MM.1S (cell line): ENCODE measurements around the gene CREB3L4.

Source experiments
- DNase-seq: peaks from one replicate; pipeline ENCODE4 v3.0.0-alpha.2; 2015
- H2AFZ ChIP-seq: fragments of 300-600 bp; sonication (generic); 2 replicates; pipeline ENCODE4 v1.6.0; 2016; ENCODE audit warnings: antibody characterized with exemption, low read length
- H3F3A ChIP-seq: fragments of 300-600 bp; sonication (generic); 2 replicates; pipeline ENCODE4 v1.6.1; 2016; ENCODE audit warnings: mild to moderate bottlenecking, antibody characterized with exemption, low read length, moderate library complexity, mixed read lengths; ENCODE audit not compliant: insufficient read depth
- H3K27ac ChIP-seq: fragments of 300-600 bp; sonication (generic); 2 replicates; pipeline ENCODE4 v1.5.1; 2016; ENCODE audit warnings: mild to moderate bottlenecking, low read length
- H3K27me3 ChIP-seq: fragments of 300-600 bp; sonication (generic); replicated peaks from 2 replicates; pipeline ENCODE4 v1.6.0; 2016; ENCODE audit warnings: low read length; ENCODE audit not compliant: insufficient read depth
- H3K36me3 ChIP-seq: fragments of 300-600 bp; sonication (generic); replicated peaks from 2 replicates; pipeline ENCODE4 v1.6.1; 2016; ENCODE audit warnings: mild to moderate bottlenecking, low read length, mixed read lengths; ENCODE audit not compliant: insufficient read depth
- H3K4me1 ChIP-seq: fragments of 300-600 bp; sonication (generic); 2 replicates; pipeline ENCODE4 v1.6.1; 2016; ENCODE audit warnings: low read length, mixed read lengths
- H3K4me2 ChIP-seq: fragments of 300-600 bp; sonication (generic); 2 replicates; pipeline ENCODE4 v1.6.0; 2016; ENCODE audit warnings: low read depth, low read length
- H3K4me3 ChIP-seq: fragments of 300-600 bp; sonication (generic); 2 replicates; pipeline ENCODE4 v1.5.1; 2016; ENCODE audit warnings: low read length, mixed read lengths
- H3K79me2 ChIP-seq: fragments of 300-600 bp; sonication (generic); 2 replicates; pipeline ENCODE4 v1.6.1; 2016; ENCODE audit warnings: mixed run types, low read length, mixed read lengths
- H3K9ac ChIP-seq: fragments of 300-600 bp; sonication (generic); 2 replicates; pipeline ENCODE4 v1.6.1; 2016; ENCODE audit warnings: low read length, mixed read lengths
- H3K9me2 ChIP-seq: fragments of 300-600 bp; sonication (generic); replicated peaks from 2 replicates; pipeline ENCODE4 v1.6.1; 2016; ENCODE audit warnings: mild to moderate bottlenecking, low read length, mixed read lengths; ENCODE audit not compliant: insufficient read depth
- H3K9me3 ChIP-seq: fragments of 300-600 bp; sonication (generic); replicated peaks from 2 replicates; pipeline ENCODE4 v1.6.1; 2016; ENCODE audit warnings: mild to moderate bottlenecking, low read length, mixed read lengths; ENCODE audit not compliant: insufficient read depth
- H4K20me1 ChIP-seq: fragments of 300-600 bp; sonication (generic); 2 replicates; pipeline ENCODE4 v1.6.1; 2016; ENCODE audit warnings: mild to moderate bottlenecking, low read length, moderate library complexity, mixed read lengths; ENCODE audit not compliant: insufficient read depth
- CTCF ChIP-seq: fragments of 300-600 bp; sonication (generic); IDR thresholded peaks from 2 replicates; pipeline ENCODE4 v1.5.1; 2016; ENCODE audit warnings: antibody characterized with exemption, low read length, mixed read lengths
- EZH2 ChIP-seq: fragments of 300-600 bp; sonication (generic); optimal IDR thresholded peaks from 2 replicates; pipeline ENCODE3; 2017; ENCODE audit warnings: low read depth, mild to moderate bottlenecking, antibody characterized with exemption, low read length, mixed read lengths
- EZH2phosphoT487 ChIP-seq: fragments of 300-600 bp; sonication (generic); IDR thresholded peaks from 2 replicates; pipeline ENCODE4 v1.6.1; 2018; ENCODE audit warnings: antibody characterized with exemption, low read length

CREB3L4 gene

GRCh38 chr1:153939476-153939875 lies 28.2 kb upstream of the CREB3L4 start:
- no peak overlapping the region for H3K9ac ChIP-seq
- no peaks in the 10 kb centered on the region; the same call in none of the 2 replicates for H3K36me3 ChIP-seq
- no peak overlapping the region for H3K4me2 ChIP-seq

DNA sequence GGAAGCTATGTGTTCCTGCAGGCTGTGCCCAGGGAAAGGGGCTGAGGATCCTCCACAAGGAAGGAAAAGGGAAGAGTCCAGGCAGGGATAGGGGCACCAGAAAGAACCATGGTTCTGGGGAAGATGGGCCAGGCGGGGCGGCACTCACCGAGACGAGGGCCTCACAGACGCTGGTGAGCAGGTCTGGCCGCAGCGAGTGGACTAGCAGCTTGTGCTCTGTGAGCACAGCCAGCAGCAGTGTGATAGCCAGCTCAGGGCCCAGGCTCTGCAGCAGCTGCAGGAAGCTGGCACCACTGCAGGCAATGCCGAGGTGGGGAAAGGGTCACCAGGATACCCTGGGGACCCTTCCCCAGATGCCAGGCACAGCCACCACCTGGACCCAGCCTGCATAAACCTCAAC lies 26.9 kb upstream of the CREB3L4 start:
- no peaks in the 10 kb centered on the region for H4K20me1 ChIP-seq
- TF ChIP-seq CTCF (no peak), EZH2 (no peak), EZH2phosphoT487 (no peak)
- no peaks in the 10 kb centered on the region for H3K9me2 ChIP-seq
- H3K27ac ChIP-seq = no peak overlapping the region
- H3K79me2 ChIP-seq = peaks cover 27% of the 10 kb centered on the region
- H3K4me3 ChIP-seq = no peak overlapping the region
- H3K4me2 ChIP-seq = no peak overlapping the region
- no peak for DNase-seq
- H3K36me3 ChIP-seq = no peaks in the 10 kb centered on the region; the same call in none of the 2 replicates
- H3K9ac ChIP-seq = no peak overlapping the region
- no peaks in the 10 kb centered on the region for H3K27me3 ChIP-seq
- peaks cover 11% of the 10 kb centered on the region; the same call in 1 of the 2 replicates for H3F3A ChIP-seq
- no peaks in the 10 kb centered on the region; the same call in 1 of the 2 replicates for H3K4me1 ChIP-seq
- H2AFZ ChIP-seq = no peak overlapping the region
- H3K9me3 ChIP-seq = no peaks in the 10 kb centered on the region

More at GRCh38 chr1:153939476-153939875, 28.2 kb upstream of the CREB3L4 start:
- H3K9me3 ChIP-seq = no peaks in the 10 kb centered on the region
- no peaks in the 10 kb centered on the region for H3F3A ChIP-seq
- no peak overlapping the region for H3K4me3 ChIP-seq
- no peak overlapping the region for H3K27ac ChIP-seq
- no peaks in the 10 kb centered on the region for H3K9me2 ChIP-seq
- no peaks in the 10 kb centered on the region for H3K4me1 ChIP-seq
- H3K79me2 ChIP-seq = peaks cover 14% of the 10 kb centered on the region
- no peak for DNase-seq
- no peaks in the 10 kb centered on the region for H4K20me1 ChIP-seq
- TF ChIP-seq EZH2phosphoT487 (no peak), EZH2 (no peak), CTCF (no peak)
- H2AFZ ChIP-seq = no peak overlapping the region
- no peaks in the 10 kb centered on the region for H3K27me3 ChIP-seq

DNA sequence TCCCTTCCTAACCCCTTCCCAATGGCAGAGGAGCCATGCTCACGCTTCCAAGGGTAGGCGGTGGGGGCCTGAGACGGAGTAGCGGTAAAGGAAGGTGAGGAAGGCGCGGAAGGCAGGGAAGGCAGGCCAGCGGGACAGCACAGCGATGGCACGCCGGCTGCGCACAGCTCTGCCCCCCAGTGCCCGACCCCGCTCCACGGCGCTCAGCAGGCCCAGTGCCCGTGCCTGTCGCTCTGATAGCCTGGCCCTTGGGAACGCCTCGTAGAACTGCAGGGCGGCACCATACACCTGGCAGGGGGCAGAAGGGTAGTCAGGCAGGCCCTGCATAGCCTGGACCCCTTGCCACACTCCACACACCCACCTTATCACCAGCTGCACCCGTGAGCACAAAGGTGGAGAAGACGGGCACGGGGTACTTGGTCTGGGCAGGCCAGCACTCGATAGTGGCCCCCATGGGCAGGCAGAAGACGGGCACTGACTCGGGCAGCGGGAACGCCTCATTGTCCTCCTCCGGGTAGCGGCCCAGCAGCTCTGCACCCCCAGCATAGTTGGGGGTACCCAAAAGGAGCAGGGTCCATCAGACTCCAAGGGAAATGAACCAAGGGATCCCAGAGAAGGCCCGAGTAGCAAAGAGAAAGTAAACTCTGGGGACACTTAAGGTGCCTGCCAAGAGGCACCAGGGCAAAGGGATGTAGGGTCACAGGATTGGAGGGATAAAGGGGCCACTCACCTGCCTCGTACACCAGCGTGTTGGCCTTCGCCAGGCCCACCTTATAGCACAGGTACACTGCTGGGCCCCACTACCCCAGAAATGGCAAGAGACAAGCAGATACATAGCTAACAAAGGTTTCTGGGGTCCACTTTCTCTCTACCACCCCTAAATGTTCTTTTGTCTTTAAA lies 25.6 kb upstream of the CREB3L4 start:
- Histone ChIP-seq H2AFZ (no peak overlapping the region), H3K9ac (no peak overlapping the region), H3K79me2 (peaks cover 28% of the 10 kb centered on the region), H3K36me3 (no peaks in the 10 kb centered on the region; the same call in 1 of the 2 replicates), H3K27me3 (no peaks in the 10 kb centered on the region), H3K27ac (no peak overlapping the region), H3K4me3 (no peak overlapping the region), H3K4me2 (no peak overlapping the region), H4K20me1 (no peaks in the 10 kb centered on the region), H3K9me3 (no peaks in the 10 kb centered on the region), H3K4me1 (peaks cover 5% of the 10 kb centered on the region), H3F3A (peaks cover 17% of the 10 kb centered on the region), H3K9me2 (no peaks in the 10 kb centered on the region)
- no peak for TF ChIP-seq CTCF
- TF ChIP-seq EZH2phosphoT487 = no peak
- no peak for TF ChIP-seq EZH2
- no peak for DNase-seq
